ENCODE data around the gene DXO.
"Not testable (repeated sequence)": the region's sequence is repeated elsewhere in the genome, so short reads cannot be mapped to it uniquely, and the experiment has no call there.

GRCh38 chr6:31996385-31996784 is 24.4 kb upstream of the DXO start:
- not testable (repeated sequence) for TF ChIP-seq CTCF (IDR thresholded peaks at IDR 0.05); POLR2AphosphoS5 (IDR thresholded peaks at IDR 0.05); POLR2A (IDR thresholded peaks at IDR 0.05); EP300 (IDR thresholded peaks at IDR 0.05; ENCODE audit: low read depth)
